ENCODE results near the gene LGALS12.

DNA sequence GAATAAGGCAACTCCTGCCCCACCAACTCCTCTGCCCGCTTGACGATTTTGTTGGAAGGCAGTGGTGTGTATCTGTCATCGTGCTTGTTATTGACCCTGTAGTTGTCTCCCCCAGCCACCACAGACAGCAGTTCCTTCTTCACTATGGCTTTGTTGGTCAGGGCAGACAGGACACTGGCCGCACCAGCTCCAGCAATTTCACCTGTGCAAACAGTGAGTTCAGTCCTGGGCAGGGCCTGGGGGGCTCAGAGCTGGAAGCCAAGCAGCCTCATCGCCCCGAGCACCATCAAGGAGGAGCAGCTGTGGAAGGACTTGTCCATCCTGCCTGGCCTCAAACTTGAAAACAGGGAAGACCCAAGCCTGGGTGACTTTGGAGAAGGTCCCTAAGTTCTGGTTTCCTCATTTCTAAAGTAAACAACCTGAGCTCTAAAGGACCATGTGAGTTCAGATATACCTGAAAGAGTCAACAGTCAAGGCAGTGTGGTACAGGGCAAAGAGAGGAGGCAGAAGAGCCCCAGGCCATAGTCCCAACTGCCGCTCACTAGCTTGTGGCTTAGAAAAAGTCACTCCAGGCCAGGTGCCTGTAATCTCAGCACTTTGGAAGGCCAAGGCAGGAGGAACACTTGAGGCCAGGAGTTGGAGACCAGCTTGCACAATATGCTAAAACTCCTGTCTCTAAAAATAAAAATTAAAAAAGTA, 52.7 kb downstream of the LGALS12 start:
- TF ChIP-seq CTCF (IDR thresholded peaks at IDR 0.05) (no peak), EP300 (IDR thresholded peaks at IDR 0.05) (no peak), POLR2AphosphoS5 (IDR thresholded peaks at IDR 0.05) (no peak), POLR2A (IDR thresholded peaks at IDR 0.05) (no peak)
